ENCODE results near the gene DACT2. TPM values are rescaled to one million over a fixed set of nuclear protein-coding genes. Genes with fewer than 3 reads are reported as not detected.

Gene DACT2
- total and polyA plus RNA-seq, 2 donors (not counting 1 experiment from before 2014, with no cell fraction given): not detected

GRCh38 chr6:168347615-168348014 lies 28.0 kb upstream of the DACT2 start:
- no peaks in the 10 kb centered on the region for H3K9me3 ChIP-seq (ENCODE audit: control insufficient read depth, insufficient read depth, low read depth, low read length)
- no peak for TF ChIP-seq EZH2 (IDR thresholded peaks at IDR 0.05; ENCODE audit: low read length, missing control alignments)
- TF ChIP-seq, protein P1, sequence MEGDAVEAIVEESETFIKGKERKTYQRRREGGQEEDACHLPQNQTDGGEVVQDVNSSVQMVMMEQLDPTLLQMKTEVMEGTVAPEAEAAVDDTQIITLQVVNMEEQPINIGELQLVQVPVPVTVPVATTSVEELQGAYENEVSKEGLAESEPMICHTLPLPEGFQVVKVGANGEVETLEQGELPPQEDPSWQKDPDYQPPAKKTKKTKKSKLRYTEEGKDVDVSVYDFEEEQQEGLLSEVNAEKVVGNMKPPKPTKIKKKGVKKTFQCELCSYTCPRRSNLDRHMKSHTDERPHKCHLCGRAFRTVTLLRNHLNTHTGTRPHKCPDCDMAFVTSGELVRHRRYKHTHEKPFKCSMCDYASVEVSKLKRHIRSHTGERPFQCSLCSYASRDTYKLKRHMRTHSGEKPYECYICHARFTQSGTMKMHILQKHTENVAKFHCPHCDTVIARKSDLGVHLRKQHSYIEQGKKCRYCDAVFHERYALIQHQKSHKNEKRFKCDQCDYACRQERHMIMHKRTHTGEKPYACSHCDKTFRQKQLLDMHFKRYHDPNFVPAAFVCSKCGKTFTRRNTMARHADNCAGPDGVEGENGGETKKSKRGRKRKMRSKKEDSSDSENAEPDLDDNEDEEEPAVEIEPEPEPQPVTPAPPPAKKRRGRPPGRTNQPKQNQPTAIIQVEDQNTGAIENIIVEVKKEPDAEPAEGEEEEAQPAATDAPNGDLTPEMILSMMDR (conservative IDR thresholded peaks at IDR 0.05 in 1 of 2, IDR thresholded peaks at IDR 0.05 in 1 of 2; ENCODE audit: low read depth in 1 of 2, low read length in 2 of 2): no peak

DNA sequence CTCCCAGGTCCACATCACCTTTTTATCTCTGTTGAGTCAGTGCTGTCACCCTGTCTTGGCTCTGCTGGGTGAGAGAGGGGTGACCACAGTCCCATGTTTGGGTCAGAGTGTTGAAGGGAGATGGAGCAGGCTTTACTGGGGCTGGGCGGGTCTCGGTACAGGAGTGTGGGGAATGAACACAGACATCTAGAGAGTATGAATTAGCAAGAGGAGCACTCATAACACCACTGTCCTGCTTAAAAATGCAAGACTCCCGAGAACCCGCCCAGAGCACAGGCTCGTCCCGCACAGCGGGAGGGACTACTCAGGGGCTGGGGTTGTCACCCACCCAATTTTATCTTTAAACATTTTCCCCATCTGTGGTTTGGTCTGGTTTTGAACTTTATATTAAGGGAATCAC lies 27.5 kb upstream of the DACT2 start:
- no peaks in the 10 kb centered on the region for H3K9me3 ChIP-seq (ENCODE audit: control insufficient read depth, insufficient read depth, low read depth, low read length)
- H3K4me2 ChIP-seq (ENCODE audit: extremely low read depth, insufficient read depth, low read length): no peak overlapping the region
- no peak overlapping the region for H3K9ac ChIP-seq (ENCODE audit: insufficient read depth, low read length)
- H3K36me3 ChIP-seq (ENCODE audit: control insufficient read depth, insufficient read depth, low read length): no peaks in the 10 kb centered on the region
- no peak overlapping the region for H3K4me3 ChIP-seq (replicated peaks in 1 of 4; ENCODE audit: control extremely low read depth in 1 of 4, insufficient read depth in 1 of 4, low read depth in 3 of 4, low read length in 4 of 4)
- H4K20me1 ChIP-seq (ENCODE audit: control insufficient read depth, extremely low read depth, insufficient read depth, low read length): no peaks in the 10 kb centered on the region
- no peaks in the 10 kb centered on the region for H3K27me3 ChIP-seq (ENCODE audit: control insufficient read depth, insufficient read depth, low read length)
- no peaks in the 10 kb centered on the region for H3K4me1 ChIP-seq (ENCODE audit: control insufficient read depth, extremely low read depth, insufficient read depth, low read length)
- no peak overlapping the region for H3K27ac ChIP-seq (ENCODE audit: insufficient read depth, low read length)
- DNase-seq (ENCODE audit: low read depth in 2 of 2): no peak
- no peak for TF ChIP-seq EZH2 (IDR thresholded peaks at IDR 0.05; ENCODE audit: low read length, missing control alignments)
- TF ChIP-seq, protein P1 (conservative IDR thresholded peaks at IDR 0.05 in 1 of 2, IDR thresholded peaks at IDR 0.05 in 1 of 2; ENCODE audit: low read depth in 1 of 2, low read length in 2 of 2): no peak
- no peaks in the 10 kb centered on the region for H3K79me2 ChIP-seq (ENCODE audit: control insufficient read depth, insufficient read depth, low read length)
- H2AFZ ChIP-seq (ENCODE audit: low read length): no peak overlapping the region

More at GRCh38 chr6:168347615-168348014, 28.0 kb upstream of the DACT2 start:
- DNase-seq (ENCODE audit: low read depth in 2 of 2): no peak
- Histone ChIP-seq H2AFZ (ENCODE audit: low read length) (no peak overlapping the region), H3K27ac (ENCODE audit: insufficient read depth, low read length) (no peak overlapping the region), H4K20me1 (ENCODE audit: control insufficient read depth, extremely low read depth, insufficient read depth, low read length) (no peaks in the 10 kb centered on the region), H3K36me3 (ENCODE audit: control insufficient read depth, insufficient read depth, low read length) (no peaks in the 10 kb centered on the region), H3K4me1 (ENCODE audit: control insufficient read depth, extremely low read depth, insufficient read depth, low read length) (no peaks in the 10 kb centered on the region), H3K27me3 (ENCODE audit: control insufficient read depth, insufficient read depth, low read length) (no peaks in the 10 kb centered on the region), H3K4me2 (ENCODE audit: extremely low read depth, insufficient read depth, low read length) (no peak overlapping the region), H3K4me3 (replicated peaks in 1 of 4; ENCODE audit: control extremely low read depth in 1 of 4, insufficient read depth in 1 of 4, low read depth in 3 of 4, low read length in 4 of 4) (no peak overlapping the region), H3K9ac (ENCODE audit: insufficient read depth, low read length) (no peak overlapping the region), H3K79me2 (ENCODE audit: control insufficient read depth, insufficient read depth, low read length) (no peaks in the 10 kb centered on the region)

DNA sequence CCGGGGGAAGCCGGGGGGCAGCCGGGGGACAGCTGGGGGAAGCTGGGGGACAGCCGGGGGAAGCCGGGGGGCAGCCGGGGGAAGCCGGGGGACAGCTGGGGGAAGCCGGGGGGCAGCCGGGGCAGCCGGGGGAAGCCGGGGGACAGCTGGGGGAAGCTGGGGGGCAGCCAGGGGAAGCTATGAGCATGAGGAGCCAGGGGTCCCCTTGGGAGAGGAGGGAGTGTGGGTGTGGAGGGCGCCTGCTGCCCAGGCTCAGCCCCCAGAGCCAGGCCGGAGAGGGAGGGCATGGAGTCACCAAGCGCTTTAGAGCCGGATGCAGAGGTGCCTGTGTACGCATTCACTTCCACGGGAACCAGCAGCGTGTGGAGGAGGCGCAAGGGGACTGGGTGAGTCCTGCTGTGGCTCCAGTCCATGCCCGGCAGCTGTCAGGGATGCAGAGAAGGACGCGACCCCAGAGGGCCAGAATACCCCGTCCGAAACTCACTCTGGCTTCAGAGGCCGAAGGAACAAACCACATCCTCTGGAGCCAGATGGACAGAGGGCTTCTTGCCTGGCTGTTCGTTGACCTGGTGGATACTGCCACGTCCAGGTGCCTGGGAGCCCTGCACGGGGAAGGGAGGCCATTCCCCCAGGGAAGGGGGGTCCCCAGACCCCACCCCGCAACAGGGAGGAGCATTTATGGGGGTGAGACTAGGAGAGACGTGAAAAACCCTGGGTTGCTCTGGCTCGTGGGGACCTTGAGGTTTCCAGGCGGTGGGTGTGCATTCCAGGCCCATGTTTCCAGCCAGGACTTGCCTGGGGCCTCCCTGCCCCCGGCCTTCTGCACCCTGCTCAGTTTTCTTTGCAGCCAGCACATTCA lies 26.5 kb upstream of the DACT2 start:
- no peaks in the 10 kb centered on the region for H3K9me3 ChIP-seq (ENCODE audit: control insufficient read depth, insufficient read depth, low read depth, low read length)
- no peaks in the 10 kb centered on the region for H3K4me1 ChIP-seq (ENCODE audit: control insufficient read depth, extremely low read depth, insufficient read depth, low read length)
- no peak for DNase-seq (ENCODE audit: low read depth in 2 of 2)
- H4K20me1 ChIP-seq (ENCODE audit: control insufficient read depth, extremely low read depth, insufficient read depth, low read length): no peaks in the 10 kb centered on the region
- H3K27me3 ChIP-seq (ENCODE audit: control insufficient read depth, insufficient read depth, low read length): no peaks in the 10 kb centered on the region
- no peak overlapping the region for H3K9ac ChIP-seq (ENCODE audit: insufficient read depth, low read length)
- H3K79me2 ChIP-seq (ENCODE audit: control insufficient read depth, insufficient read depth, low read length): no peaks in the 10 kb centered on the region
- H3K4me2 ChIP-seq (ENCODE audit: extremely low read depth, insufficient read depth, low read length): no peak overlapping the region
- TF ChIP-seq EZH2 (IDR thresholded peaks at IDR 0.05; ENCODE audit: low read length, missing control alignments): no peak
- TF ChIP-seq, protein P1 (conservative IDR thresholded peaks at IDR 0.05 in 1 of 2, IDR thresholded peaks at IDR 0.05 in 1 of 2; ENCODE audit: low read depth in 1 of 2, low read length in 2 of 2): no peak
- H3K36me3 ChIP-seq (ENCODE audit: control insufficient read depth, insufficient read depth, low read length): no peaks in the 10 kb centered on the region
- no peak overlapping the region for H3K4me3 ChIP-seq (replicated peaks in 1 of 4; ENCODE audit: control extremely low read depth in 1 of 4, insufficient read depth in 1 of 4, low read depth in 3 of 4, low read length in 4 of 4)
- H3K27ac ChIP-seq (ENCODE audit: insufficient read depth, low read length): no peak overlapping the region
- H2AFZ ChIP-seq (ENCODE audit: low read length): no peak overlapping the region
